Peyer's patch (tissue), 4 donors: ENCODE results near the gene COX7C.

Experiments used
- POLR2A ChIP-seq, 2 donors: fragments of 450-650 bp; IDR thresholded peaks; one replicate each; pipeline ENCODE4 v1.5.1; 2017; ENCODE audit warnings: antibody characterized with exemption in 2 of 2, mild to moderate bottlenecking in 2 of 2, moderate library complexity in 2 of 2
- TF ChIP-seq, protein P1 (sequence below), 6 experiments: fragments of 450-650 bp in 4 of 6; fragments of 200-600 bp in 2 of 6; sonication (generic) in 1 of 6; IDR thresholded peaks; one replicate each; pipeline ENCODE4 v1.5.1; 2017 to 2019; ENCODE audit warnings: antibody characterized with exemption in 6 of 6, mild to moderate bottlenecking in 3 of 6, moderate library complexity in 1 of 6

GRCh38 chr5:86666981-86667380 is 49.2 kb downstream of the COX7C start:
- TF ChIP-seq POLR2A (IDR thresholded peaks at IDR 0.05): no peak
- TF ChIP-seq, protein P1, sequence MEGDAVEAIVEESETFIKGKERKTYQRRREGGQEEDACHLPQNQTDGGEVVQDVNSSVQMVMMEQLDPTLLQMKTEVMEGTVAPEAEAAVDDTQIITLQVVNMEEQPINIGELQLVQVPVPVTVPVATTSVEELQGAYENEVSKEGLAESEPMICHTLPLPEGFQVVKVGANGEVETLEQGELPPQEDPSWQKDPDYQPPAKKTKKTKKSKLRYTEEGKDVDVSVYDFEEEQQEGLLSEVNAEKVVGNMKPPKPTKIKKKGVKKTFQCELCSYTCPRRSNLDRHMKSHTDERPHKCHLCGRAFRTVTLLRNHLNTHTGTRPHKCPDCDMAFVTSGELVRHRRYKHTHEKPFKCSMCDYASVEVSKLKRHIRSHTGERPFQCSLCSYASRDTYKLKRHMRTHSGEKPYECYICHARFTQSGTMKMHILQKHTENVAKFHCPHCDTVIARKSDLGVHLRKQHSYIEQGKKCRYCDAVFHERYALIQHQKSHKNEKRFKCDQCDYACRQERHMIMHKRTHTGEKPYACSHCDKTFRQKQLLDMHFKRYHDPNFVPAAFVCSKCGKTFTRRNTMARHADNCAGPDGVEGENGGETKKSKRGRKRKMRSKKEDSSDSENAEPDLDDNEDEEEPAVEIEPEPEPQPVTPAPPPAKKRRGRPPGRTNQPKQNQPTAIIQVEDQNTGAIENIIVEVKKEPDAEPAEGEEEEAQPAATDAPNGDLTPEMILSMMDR (IDR thresholded peaks at IDR 0.05): no peak
